Endothelial cell of umbilical vein (primary cell): ENCODE results near the gene AGBL3. TPM values are rescaled to one million over a fixed set of nuclear protein-coding genes. Genes with fewer than 3 reads are reported as not detected.

Source experiments
- BruUV-seq: library from RNA; stranded (reverse); fragments of 400-500 nt; replicated peaks from 2 replicates; lab custom pipeline; 2021; lab: Mats Ljungman, UMichigan
- CTCF ChIA-PET: fragments of 300-600, 350-600 bp; sonication (Branson Sonifier 250); formaldehyde crosslinking; loops from one replicate; lab custom pipeline; 2021; ENCODE audit warnings: antibody characterized with exemption, inconsistent platforms; lab: Charles Lee
- POLR2A ChIA-PET: fragments of 300-600, 350-600 bp; sonication (Branson Sonifier 250); formaldehyde crosslinking; loops from one replicate; lab custom pipeline; 2021; ENCODE audit warnings: antibody characterized with exemption, inconsistent platforms; lab: Charles Lee
- DNase-seq: peaks from one replicate; pipeline ENCODE4 v3.0.0-alpha.2; 2011; ENCODE audit warnings: low read depth, low spot score
- FAIRE-seq: peaks from 2 replicates; lab custom pipeline; 2011; peaks lifted over from hg19 to GRCh38; lab: Jason Lieb, UNC
- H2AFZ ChIP-seq: 2 replicates; pipeline ENCODE4 v1.6.0; 2012; ENCODE audit warnings: low read depth, low read length, control low read depth, inconsistent platforms
- H3K27ac ChIP-seq: 2 replicates; pipeline ENCODE4 v1.5.1; 2011; ENCODE audit warnings: low read depth, mild to moderate bottlenecking, control low read depth, low read length, moderate library complexity; ENCODE audit not compliant: insufficient read depth
- H3K27me3 ChIP-seq, 2 experiments: 2 replicates each; pipeline versions ENCODE4 v1.6.0 to v1.6.1; 2011; ENCODE audit warnings: low read length in 2 of 2, mixed read lengths in 1 of 2; ENCODE audit not compliant: control insufficient read depth in 2 of 2, insufficient read depth in 2 of 2
- H3K36me3 ChIP-seq, 2 experiments: 2 replicates in 1 of 2; 3 replicates in 1 of 2; pipeline ENCODE4 v1.5.1; 2011; ENCODE audit warnings: low read length in 2 of 2, mild to moderate bottlenecking in 1 of 2, moderate library complexity in 1 of 2; ENCODE audit not compliant: control insufficient read depth in 2 of 2, insufficient read depth in 2 of 2; ENCODE audit errors: extremely low read depth in 1 of 2
- H3K4me1 ChIP-seq: 3 replicates; pipeline ENCODE4 v1.5.1; 2011; ENCODE audit warnings: mild to moderate bottlenecking, low read length; ENCODE audit not compliant: control insufficient read depth, insufficient read depth; ENCODE audit errors: extremely low read depth
- H3K4me2 ChIP-seq: 2 replicates; pipeline ENCODE4 v1.6.1; 2011; ENCODE audit warnings: low read length, control low read depth, mixed read lengths; ENCODE audit not compliant: insufficient read depth
- H3K4me3 ChIP-seq, 3 experiments: fragments of 200-600 bp in 1 of 3; sonication (generic), shearing (Covaris generic) in 1 of 3; replicated peaks in 1 of 3; 2 replicates each; pipeline ENCODE4 v1.5.1; 2011 to 2016; ENCODE audit warnings: control low read depth in 3 of 3, low read length in 3 of 3, mild to moderate bottlenecking in 2 of 3, inconsistent platforms in 1 of 3, low read depth in 1 of 3, moderate library complexity in 1 of 3; ENCODE audit not compliant: insufficient read depth in 1 of 3
- H3K79me2 ChIP-seq: 2 replicates; pipeline ENCODE4 v1.6.0; 2012; ENCODE audit warnings: low read length, inconsistent platforms; ENCODE audit not compliant: control insufficient read depth, insufficient read depth
- H3K9ac ChIP-seq: replicated peaks from 2 replicates; pipeline ENCODE3; 2011; ENCODE audit warnings: low read length, control low read depth; ENCODE audit not compliant: insufficient read depth; ENCODE audit errors: extremely low read depth
- H3K9me1 ChIP-seq: replicated peaks from 3 replicates; pipeline ENCODE4 v1.6.0; 2011; ENCODE audit warnings: mild to moderate bottlenecking, low read length; ENCODE audit not compliant: control insufficient read depth, insufficient read depth; ENCODE audit errors: extremely low read depth
- H3K9me3 ChIP-seq: replicated peaks from 2 replicates; pipeline ENCODE4 v1.5.1; 2012; ENCODE audit warnings: low read length, inconsistent platforms; ENCODE audit not compliant: control insufficient read depth, insufficient read depth
- H4K20me1 ChIP-seq: replicated peaks from 2 replicates; pipeline ENCODE3; 2011; ENCODE audit warnings: mild to moderate bottlenecking, low read length; ENCODE audit not compliant: control insufficient read depth, insufficient read depth; ENCODE audit errors: extremely low read depth
- CTCF ChIP-seq, 2 donors: IDR thresholded peaks; 1 replicate in 1 of 2; 2 replicates in 1 of 2; pipeline ENCODE4 v1.5.1; 2011; ENCODE audit warnings: low read length in 2 of 2, mild to moderate bottlenecking in 2 of 2, moderate library complexity in 2 of 2, control low read depth in 1 of 2, inconsistent platforms in 1 of 2, low read depth in 1 of 2; ENCODE audit not compliant: insufficient read depth in 1 of 2; ENCODE audit errors: extremely low read depth in 1 of 2
- EZH2 ChIP-seq: IDR thresholded peaks from 2 replicates; pipeline ENCODE4 v1.6.1; 2012; ENCODE audit warnings: borderline replicate concordance, low read depth, mild to moderate bottlenecking, moderate library complexity, low read length, inconsistent platforms; ENCODE audit not compliant: severe bottlenecking
- FOS ChIP-seq: IDR thresholded peaks from 2 replicates; pipeline ENCODE4 v1.6.1; 2011; ENCODE audit warnings: mild to moderate bottlenecking, low read length, moderate library complexity, borderline replicate concordance; ENCODE audit not compliant: insufficient read depth
- GATA2 ChIP-seq: IDR thresholded peaks from 2 replicates; pipeline ENCODE4 v1.7.0; 2011; ENCODE audit warnings: low read depth, mild to moderate bottlenecking, moderate library complexity, mixed read lengths, low read length; ENCODE audit not compliant: insufficient read length, insufficient read depth
- JUN ChIP-seq: IDR thresholded peaks from 2 replicates; pipeline ENCODE4 v1.6.1; 2011; ENCODE audit warnings: borderline replicate concordance, low read depth; ENCODE audit not compliant: insufficient read length, insufficient read depth
- MAX ChIP-seq: IDR thresholded peaks from 2 replicates; pipeline ENCODE4 v1.6.1; 2011; ENCODE audit not compliant: insufficient read depth, insufficient read length
- MYC ChIP-seq: IDR thresholded peaks from one replicate; pipeline ENCODE4 v1.6.1; 2011; ENCODE audit warnings: mild to moderate bottlenecking, low read depth, low read length
- POLR2A ChIP-seq: IDR thresholded peaks from 2 replicates; pipeline ENCODE4 v1.6.1; 2012; ENCODE audit warnings: low read depth, mild to moderate bottlenecking, control low read depth, low read length
- POLR2AphosphoS5 ChIP-seq: IDR thresholded peaks from 2 replicates; pipeline ENCODE4 v1.6.1; 2012; ENCODE audit warnings: low read depth, mild to moderate bottlenecking, control low read depth, low read length, moderate library complexity; ENCODE audit not compliant: insufficient read depth
- dilution Hi-C: fragments of 300-500 bp; cut with MboI; formaldehyde crosslinking; loops from one replicate; pipeline ENCODE4 v1.15.0; 2019; ENCODE audit warnings: low sequenced_read_pairs; ENCODE audit not compliant: extremely low pct_ligation_motif_present
- intact Hi-C: fragments of 100-400 bp; cut with micrococcal nuclease; formaldehyde crosslinking; loops from one replicate; pipeline ENCODE4 v1.10.0; 2022
- polyA plus RNA-seq, 4 experiments: library from polyadenylated mRNA; depleted of rRNA in 3 of 4; stranded (reverse) in 3 of 4; unstranded in 1 of 4; fragments of >200 nt; gene quantifications; 2 replicates each; pipeline versions ENCODE4 v1.2.1 to v1.2.3, GENCODE V29; 2011 to 2012; ENCODE audit warnings: missing spikeins in 1 of 4
- total RNA-seq: library from RNA; stranded (reverse); gene quantifications from 2 replicates; pipeline ENCODE4 v1.2.3, GENCODE V29; 2021

The AGBL3 gene
- total and polyA plus RNA-seq, 2 donors (not counting 3 experiments of a cell fraction or from before 2014, with no cell fraction given), result 0.97 to 3.2 TPM

- Histone ChIP-seq H3K4me1 (no peaks in the 10 kb centered on the region), H3K27me3 (no peaks in the 10 kb centered on the region), H3K4me3 (no peak overlapping the region), H4K20me1 (no peaks in the 10 kb centered on the region), H3K4me2 (no peak overlapping the region), H3K36me3 (peaks cover 17 to 26% of the 10 kb centered on the region in 2 experiments), H3K79me2 (no peaks in the 10 kb centered on the region), H3K9me3 (no peaks in the 10 kb centered on the region), H2AFZ (no peak overlapping the region), H3K27ac (no peak overlapping the region), H3K9me1 (no peaks in the 10 kb centered on the region), H3K9ac (no peak overlapping the region)
- DNase-seq (no peak), FAIRE-seq (no peak)
- intact Hi-C loops, result loop anchor here (5.0 kb wide), 1 partner anchor 206 kb away; the partner anchor contains the start of gene CYREN
- BruUV-seq, result no TSS peak
- ChIA-PET CTCF (interaction anchor here (1.2 kb wide), 1 partner anchor 204 kb away, joined by 4 read pairs; the partner anchor contains the start of gene CYREN), POLR2A (no interaction called here)
- TF ChIP-seq EZH2 (no peak), CTCF (IDR thresholded peaks at IDR 0.05; ENCODE audit: extremely low read depth in 1 of 2, insufficient read depth in 1 of 2, low read depth in 1 of 2, low read length in 2 of 2) (no peak), JUN (no peak)
- dilution Hi-C loops, result no loop called here
Observed at GRCh38 chr7:134966691-134967090, 19.6 kb upstream of the AGBL3 start.

- Histone ChIP-seq H3K27me3 (no peaks in the 10 kb centered on the region), H3K4me3 (no peak overlapping the region), H3K9me3 (no peaks in the 10 kb centered on the region), H3K36me3 (peaks cover 13 to 26% of the 10 kb centered on the region in 2 experiments), H2AFZ (no peak overlapping the region), H3K4me1 (no peaks in the 10 kb centered on the region), H3K9me1 (no peaks in the 10 kb centered on the region), H3K9ac (no peak overlapping the region), H4K20me1 (no peaks in the 10 kb centered on the region), H3K79me2 (no peaks in the 10 kb centered on the region), H3K27ac (no peak overlapping the region), H3K4me2 (no peak overlapping the region)
- BruUV-seq, result no TSS peak
- dilution Hi-C loops (no loop called here), intact Hi-C loops (loop anchor here (5.0 kb wide), 1 partner anchor 204 kb away; the partner anchor contains the start of gene CYREN)
- DNase-seq (no peak), FAIRE-seq (no peak)
- no peak for TF ChIP-seq POLR2A
- TF ChIP-seq POLR2AphosphoS5, result no peak
- TF ChIP-seq FOS, result no peak
- no peak for TF ChIP-seq MAX
- TF ChIP-seq MYC, result no peak
- TF ChIP-seq EZH2, result no peak
- TF ChIP-seq CTCF (IDR thresholded peaks at IDR 0.05; ENCODE audit: extremely low read depth in 1 of 2, insufficient read depth in 1 of 2, low read depth in 1 of 2, low read length in 2 of 2), result no peak
- no peak for TF ChIP-seq JUN
- no peak for TF ChIP-seq GATA2
- ChIA-PET CTCF (interaction anchor here (1.2 kb wide), 1 partner anchor 278 kb away, joined by 3 read pairs; no protein-coding TSS in a partner anchor), POLR2A (no interaction called here)
Observed at GRCh38 chr7:134968110-134968509, 18.2 kb upstream of the AGBL3 start.
